Endothelial cell of umbilical vein (primary cell): ENCODE results near the gene GANAB. TPM values are rescaled to one million over a fixed set of nuclear protein-coding genes. Genes with fewer than 3 reads are reported as not detected.

Experiments used
- BruUV-seq: library from RNA; stranded (reverse); fragments of 400-500 nt; replicated peaks from 2 replicates; lab custom pipeline; 2021; lab: Mats Ljungman, UMichigan
- CTCF ChIA-PET: fragments of 300-600, 350-600 bp; sonication (Branson Sonifier 250); formaldehyde crosslinking; loops from one replicate; lab custom pipeline; 2021; ENCODE audit warnings: antibody characterized with exemption, inconsistent platforms; lab: Charles Lee
- POLR2A ChIA-PET: fragments of 300-600, 350-600 bp; sonication (Branson Sonifier 250); formaldehyde crosslinking; loops from one replicate; lab custom pipeline; 2021; ENCODE audit warnings: antibody characterized with exemption, inconsistent platforms; lab: Charles Lee
- DNase-seq: peaks from one replicate; pipeline ENCODE4 v3.0.0-alpha.2; 2011; ENCODE audit warnings: low read depth, low spot score
- FAIRE-seq: peaks from 2 replicates; lab custom pipeline; 2011; peaks lifted over from hg19 to GRCh38; lab: Jason Lieb, UNC
- H2AFZ ChIP-seq: 2 replicates; pipeline ENCODE4 v1.6.0; 2012; ENCODE audit warnings: low read depth, low read length, control low read depth, inconsistent platforms
- H3K27ac ChIP-seq: 2 replicates; pipeline ENCODE4 v1.5.1; 2011; ENCODE audit warnings: low read depth, mild to moderate bottlenecking, control low read depth, low read length, moderate library complexity; ENCODE audit not compliant: insufficient read depth
- H3K27me3 ChIP-seq, 2 experiments: 2 replicates each; pipeline versions ENCODE4 v1.6.0 to v1.6.1; 2011; ENCODE audit warnings: low read length in 2 of 2, mixed read lengths in 1 of 2; ENCODE audit not compliant: control insufficient read depth in 2 of 2, insufficient read depth in 2 of 2
- H3K36me3 ChIP-seq, 2 experiments: 2 replicates in 1 of 2; 3 replicates in 1 of 2; pipeline ENCODE4 v1.5.1; 2011; ENCODE audit warnings: low read length in 2 of 2, mild to moderate bottlenecking in 1 of 2, moderate library complexity in 1 of 2; ENCODE audit not compliant: control insufficient read depth in 2 of 2, insufficient read depth in 2 of 2; ENCODE audit errors: extremely low read depth in 1 of 2
- H3K4me1 ChIP-seq: 3 replicates; pipeline ENCODE4 v1.5.1; 2011; ENCODE audit warnings: mild to moderate bottlenecking, low read length; ENCODE audit not compliant: control insufficient read depth, insufficient read depth; ENCODE audit errors: extremely low read depth
- H3K4me2 ChIP-seq: 2 replicates; pipeline ENCODE4 v1.6.1; 2011; ENCODE audit warnings: low read length, control low read depth, mixed read lengths; ENCODE audit not compliant: insufficient read depth
- H3K4me3 ChIP-seq, 3 experiments: fragments of 200-600 bp in 1 of 3; sonication (generic), shearing (Covaris generic) in 1 of 3; replicated peaks in 1 of 3; 2 replicates each; pipeline ENCODE4 v1.5.1; 2011 to 2016; ENCODE audit warnings: control low read depth in 3 of 3, low read length in 3 of 3, mild to moderate bottlenecking in 2 of 3, inconsistent platforms in 1 of 3, low read depth in 1 of 3, moderate library complexity in 1 of 3; ENCODE audit not compliant: insufficient read depth in 1 of 3
- H3K79me2 ChIP-seq: 2 replicates; pipeline ENCODE4 v1.6.0; 2012; ENCODE audit warnings: low read length, inconsistent platforms; ENCODE audit not compliant: control insufficient read depth, insufficient read depth
- H3K9ac ChIP-seq: replicated peaks from 2 replicates; pipeline ENCODE3; 2011; ENCODE audit warnings: low read length, control low read depth; ENCODE audit not compliant: insufficient read depth; ENCODE audit errors: extremely low read depth
- H3K9me1 ChIP-seq: replicated peaks from 3 replicates; pipeline ENCODE4 v1.6.0; 2011; ENCODE audit warnings: mild to moderate bottlenecking, low read length; ENCODE audit not compliant: control insufficient read depth, insufficient read depth; ENCODE audit errors: extremely low read depth
- H3K9me3 ChIP-seq: replicated peaks from 2 replicates; pipeline ENCODE4 v1.5.1; 2012; ENCODE audit warnings: low read length, inconsistent platforms; ENCODE audit not compliant: control insufficient read depth, insufficient read depth
- H4K20me1 ChIP-seq: replicated peaks from 2 replicates; pipeline ENCODE3; 2011; ENCODE audit warnings: mild to moderate bottlenecking, low read length; ENCODE audit not compliant: control insufficient read depth, insufficient read depth; ENCODE audit errors: extremely low read depth
- CTCF ChIP-seq, 2 donors: IDR thresholded peaks; 1 replicate in 1 of 2; 2 replicates in 1 of 2; pipeline ENCODE4 v1.5.1; 2011; ENCODE audit warnings: low read length in 2 of 2, mild to moderate bottlenecking in 2 of 2, moderate library complexity in 2 of 2, control low read depth in 1 of 2, inconsistent platforms in 1 of 2, low read depth in 1 of 2; ENCODE audit not compliant: insufficient read depth in 1 of 2; ENCODE audit errors: extremely low read depth in 1 of 2
- EZH2 ChIP-seq: IDR thresholded peaks from 2 replicates; pipeline ENCODE4 v1.6.1; 2012; ENCODE audit warnings: borderline replicate concordance, low read depth, mild to moderate bottlenecking, moderate library complexity, low read length, inconsistent platforms; ENCODE audit not compliant: severe bottlenecking
- FOS ChIP-seq: IDR thresholded peaks from 2 replicates; pipeline ENCODE4 v1.6.1; 2011; ENCODE audit warnings: mild to moderate bottlenecking, low read length, moderate library complexity, borderline replicate concordance; ENCODE audit not compliant: insufficient read depth
- MYC ChIP-seq: IDR thresholded peaks from one replicate; pipeline ENCODE4 v1.6.1; 2011; ENCODE audit warnings: mild to moderate bottlenecking, low read depth, low read length
- POLR2AphosphoS5 ChIP-seq: IDR thresholded peaks from 2 replicates; pipeline ENCODE4 v1.6.1; 2012; ENCODE audit warnings: low read depth, mild to moderate bottlenecking, control low read depth, low read length, moderate library complexity; ENCODE audit not compliant: insufficient read depth
- dilution Hi-C: fragments of 300-500 bp; cut with MboI; formaldehyde crosslinking; loops from one replicate; pipeline ENCODE4 v1.15.0; 2019; ENCODE audit warnings: low sequenced_read_pairs; ENCODE audit not compliant: extremely low pct_ligation_motif_present
- intact Hi-C: fragments of 100-400 bp; cut with micrococcal nuclease; formaldehyde crosslinking; loops from one replicate; pipeline ENCODE4 v1.10.0; 2022
- polyA plus RNA-seq, 4 experiments: library from polyadenylated mRNA; depleted of rRNA in 3 of 4; stranded (reverse) in 3 of 4; unstranded in 1 of 4; fragments of >200 nt; gene quantifications; 2 replicates each; pipeline versions ENCODE4 v1.2.1 to v1.2.3, GENCODE V29; 2011 to 2012; ENCODE audit warnings: missing spikeins in 1 of 4
- total RNA-seq: library from RNA; stranded (reverse); gene quantifications from 2 replicates; pipeline ENCODE4 v1.2.3, GENCODE V29; 2021

GANAB gene
- total and polyA plus RNA-seq, 2 donors (not counting 3 experiments of a cell fraction or from before 2014, with no cell fraction given), result 389 to 455 TPM

GRCh38 chr11:62592989-62593421 lies 53.4 kb downstream of the GANAB start:
- Histone ChIP-seq H4K20me1 (no peaks in the 10 kb centered on the region), H3K27me3 (no peaks in the 10 kb centered on the region), H3K4me2 (no peak overlapping the region), H3K79me2 (peaks cover 23% of the 10 kb centered on the region), H3K9ac (no peak overlapping the region), H3K4me3 (no peak overlapping the region), H3K9me1 (no peaks in the 10 kb centered on the region), H3K36me3 (peaks cover 36 to 40% of the 10 kb centered on the region in 2 experiments), H3K27ac (peak overlapping the region; percentile 82), H2AFZ (no peak overlapping the region), H3K9me3 (no peaks in the 10 kb centered on the region), H3K4me1 (peaks cover 18% of the 10 kb centered on the region)
- FAIRE-seq (no peak), DNase-seq (no peak)
- BruUV-seq, result no TSS peak
- ChIA-PET CTCF (interaction anchor here (2.1 to 4.5 kb wide), 7 partner anchors 8 to 198 kb away, joined by 16 to 52 read pairs (median 31); partner anchors contain the start of genes EML3, MTA2 and ROM1), POLR2A (interaction anchor here (3.7 kb wide), 1 partner anchor 18 kb away, joined by 75 read pairs; the partner anchor contains the start of gene EEF1G)
- intact Hi-C loops (loop anchor here (1.0 to 5.0 kb wide), 2 partner anchors 101 to 249 kb away; no protein-coding TSS in a partner anchor), dilution Hi-C loops (no loop called here)
- no peak for TF ChIP-seq EZH2
- no peak for TF ChIP-seq CTCF (IDR thresholded peaks at IDR 0.05; ENCODE audit: extremely low read depth in 1 of 2, insufficient read depth in 1 of 2, low read depth in 1 of 2, low read length in 2 of 2)
- TF ChIP-seq POLR2AphosphoS5, result no peak
- TF ChIP-seq FOS, result no peak
- TF ChIP-seq MYC, result no peak
